HG03139 (cell line): ENCODE results near the gene KIRREL1.

ENCODE experiments used
- ATAC-seq: cut with Tn5 transposase; IDR thresholded peaks from one replicate; pipeline ENCODE4 v1.9.1; 2021; ENCODE audit not compliant: unreplicated experiment

KIRREL1 gene

DNA sequence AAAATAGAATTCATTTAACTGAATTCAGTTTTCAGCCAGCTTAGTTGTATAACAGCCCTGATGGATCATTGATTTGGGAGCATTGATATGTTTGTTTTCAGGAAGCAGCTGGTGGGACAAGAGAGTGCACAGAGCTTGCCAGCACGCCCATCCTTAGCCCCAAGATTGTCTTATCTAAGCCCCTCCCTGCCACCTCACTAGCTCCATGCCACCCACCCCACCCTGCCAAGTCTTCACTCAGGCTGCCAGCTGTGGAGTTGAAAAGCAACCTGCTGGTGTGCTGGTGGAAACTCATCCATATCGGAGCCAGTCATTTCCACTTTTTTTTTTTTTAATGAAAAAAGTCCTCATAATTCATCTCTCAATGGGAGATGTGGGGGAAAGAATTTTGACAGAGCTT is 11.8 kb downstream of the KIRREL1 start:
- ATAC-seq: no peak

DNA sequence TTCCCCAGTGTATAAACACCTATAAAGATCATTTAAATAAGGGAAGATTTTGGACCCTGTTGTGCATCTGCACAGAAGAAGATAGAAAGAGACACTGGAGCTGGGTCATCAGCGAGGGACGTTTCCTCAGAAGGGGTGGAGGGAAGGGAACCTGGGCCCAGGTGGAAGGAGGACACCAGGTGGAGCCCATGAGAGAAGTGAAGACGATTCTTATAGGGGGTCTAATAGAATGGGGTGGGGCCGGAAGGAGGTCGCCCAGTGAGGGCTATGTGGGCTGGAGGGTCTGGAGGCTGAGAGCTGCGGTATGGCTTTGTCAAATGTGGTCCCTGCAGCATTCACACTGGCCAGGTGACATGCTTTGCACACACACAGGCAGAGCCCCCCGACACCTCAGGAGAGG is 13.7 kb downstream of the KIRREL1 start:
- no peak for ATAC-seq

DNA sequence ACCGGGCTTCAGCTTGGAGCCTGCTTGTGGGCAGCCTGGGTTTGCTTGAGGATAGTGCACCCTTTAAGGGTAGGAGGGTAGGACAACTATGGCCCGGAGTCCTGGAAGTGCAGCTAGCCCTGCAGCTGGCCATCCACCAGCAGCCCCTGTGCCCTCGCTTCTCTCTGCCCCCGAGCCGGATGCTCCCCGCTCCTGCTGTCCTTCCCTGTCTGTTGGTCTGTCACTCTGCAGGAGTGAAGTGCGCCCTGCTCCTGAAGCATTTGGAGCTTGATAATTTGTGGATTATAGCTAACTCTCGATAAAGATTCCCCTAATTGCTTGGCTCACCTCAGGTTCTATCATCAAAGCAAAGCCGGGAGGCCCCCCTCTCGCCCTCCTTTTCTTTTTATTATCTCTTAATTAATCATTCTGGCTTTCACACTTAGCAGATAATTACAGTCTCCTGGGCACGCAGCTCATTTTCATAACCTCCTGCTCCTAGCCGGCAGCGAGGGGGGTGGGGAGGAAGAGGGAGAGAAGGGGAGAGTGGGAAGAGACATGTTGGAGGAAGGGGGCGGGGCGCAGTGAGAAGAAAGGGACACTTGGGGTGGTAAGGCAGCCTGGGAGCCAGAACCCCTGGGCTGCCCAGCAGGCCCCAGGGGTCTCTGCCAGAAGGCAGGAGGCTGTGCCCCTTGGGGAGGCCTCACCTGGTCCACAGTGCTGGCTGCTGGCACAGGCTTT is 14.4 kb downstream of the KIRREL1 start:
- no peak for ATAC-seq

DNA sequence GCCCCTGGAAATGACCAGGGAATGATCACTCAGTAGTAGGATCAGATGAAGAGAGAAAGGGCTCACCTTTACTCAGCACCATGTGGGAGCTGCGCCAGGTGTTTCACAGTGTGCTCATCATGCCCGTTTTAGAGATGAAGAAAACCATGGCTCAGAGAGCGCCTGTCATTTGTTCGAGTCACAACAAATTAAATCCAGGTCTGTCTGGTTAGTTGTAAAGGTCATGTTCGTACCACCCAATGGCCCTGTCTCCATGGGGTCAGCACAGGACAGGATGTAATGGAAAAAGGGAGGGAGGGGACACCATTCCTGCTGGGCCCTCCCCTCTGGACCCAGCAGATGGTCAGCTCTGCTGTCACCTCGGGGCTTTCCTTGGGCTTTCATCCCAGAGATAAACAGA is 15.2 kb downstream of the KIRREL1 start:
- no peak for ATAC-seq

DNA sequence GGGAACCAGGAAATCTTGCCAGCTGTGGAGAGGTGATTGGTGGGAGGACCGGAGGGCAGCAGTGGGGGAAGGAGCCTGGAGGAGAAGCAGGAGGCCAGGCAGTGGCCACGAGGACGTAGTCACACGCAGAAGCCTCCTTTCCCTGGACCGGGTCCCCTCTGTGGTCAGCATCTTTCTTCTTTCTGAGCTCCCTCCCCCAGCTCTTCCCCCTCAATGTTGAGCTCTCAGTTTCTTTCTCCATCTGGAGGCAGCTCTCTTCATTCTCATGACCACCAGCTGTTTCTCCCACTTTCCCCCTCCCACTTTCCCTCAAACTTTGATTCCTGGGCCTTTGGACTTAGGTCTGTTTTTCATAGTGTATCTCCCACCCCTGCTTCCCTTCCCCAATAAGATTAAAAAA is 18.3 kb downstream of the KIRREL1 start:
- ATAC-seq: no peak

DNA sequence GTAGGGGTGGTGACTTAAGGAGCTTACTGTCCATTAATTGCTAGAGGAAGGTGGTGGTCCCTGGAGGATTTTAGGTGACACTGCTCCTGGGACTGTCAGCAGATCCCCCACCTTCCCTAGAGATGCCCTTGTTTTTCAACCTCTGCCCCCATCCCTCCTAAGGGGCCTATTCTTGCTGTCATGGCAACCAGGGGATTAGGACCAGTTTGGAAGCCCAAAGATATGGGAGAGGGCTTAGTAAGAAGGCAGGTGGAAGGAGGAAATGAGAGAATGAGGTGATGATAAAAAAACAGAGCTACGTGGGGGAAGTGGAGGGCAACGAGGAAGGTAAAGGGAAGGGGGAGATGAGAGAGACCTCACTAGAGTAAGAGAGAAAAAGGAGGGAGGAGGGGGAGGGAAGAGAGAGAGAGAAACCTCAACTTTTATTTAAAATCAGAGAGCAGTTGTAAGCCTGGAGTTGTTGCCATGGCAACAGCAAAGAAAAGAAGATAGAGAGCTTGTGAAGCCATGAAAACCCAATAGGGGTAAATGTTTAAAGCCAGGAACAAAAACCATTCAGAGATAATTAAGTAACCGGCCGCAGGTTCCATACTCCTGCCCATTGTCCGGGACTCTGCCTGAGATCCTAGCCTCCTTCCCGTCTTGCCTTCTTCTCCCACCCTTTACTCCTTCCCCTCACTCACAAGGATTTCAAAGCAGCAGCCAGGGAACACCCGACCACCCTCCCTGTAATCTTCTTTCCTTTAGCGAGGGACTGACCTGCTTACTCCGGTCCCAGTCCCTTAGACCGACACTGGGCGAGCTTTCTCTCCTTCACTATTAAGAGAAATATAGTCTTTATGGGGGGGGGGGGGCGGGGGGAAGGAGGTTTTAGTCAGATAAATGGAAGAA is 20.6 kb downstream of the KIRREL1 start:
- ATAC-seq: no peak

DNA sequence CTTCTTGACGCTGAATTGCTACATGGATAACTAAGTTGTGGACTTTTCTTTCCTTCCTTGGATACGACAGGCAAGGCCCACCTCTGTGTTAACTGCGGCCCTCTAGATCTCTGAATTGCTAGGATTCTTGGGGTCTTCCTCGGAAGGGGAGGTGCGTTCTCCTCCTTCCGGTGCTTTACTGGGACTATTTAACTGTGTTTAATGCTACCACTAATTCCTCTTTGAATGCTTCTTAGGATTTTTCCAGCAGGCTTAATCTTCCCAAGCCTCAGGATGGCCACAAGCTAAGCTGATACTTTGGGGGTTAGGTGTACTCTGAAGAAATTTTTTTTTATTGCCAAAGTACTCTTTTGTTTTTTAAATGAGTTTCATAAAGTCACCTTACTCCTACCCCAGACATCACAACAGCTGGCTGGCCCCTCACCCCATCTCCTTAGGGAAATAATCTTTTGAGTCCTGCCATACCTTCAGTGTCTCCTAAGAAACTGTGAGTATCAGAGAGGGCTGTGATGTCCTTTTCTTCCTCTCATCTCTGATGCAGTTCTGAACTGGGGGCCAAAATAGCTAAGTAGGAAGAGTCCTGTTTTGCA is 21.4 kb downstream of the KIRREL1 start:
- no peak for ATAC-seq

DNA sequence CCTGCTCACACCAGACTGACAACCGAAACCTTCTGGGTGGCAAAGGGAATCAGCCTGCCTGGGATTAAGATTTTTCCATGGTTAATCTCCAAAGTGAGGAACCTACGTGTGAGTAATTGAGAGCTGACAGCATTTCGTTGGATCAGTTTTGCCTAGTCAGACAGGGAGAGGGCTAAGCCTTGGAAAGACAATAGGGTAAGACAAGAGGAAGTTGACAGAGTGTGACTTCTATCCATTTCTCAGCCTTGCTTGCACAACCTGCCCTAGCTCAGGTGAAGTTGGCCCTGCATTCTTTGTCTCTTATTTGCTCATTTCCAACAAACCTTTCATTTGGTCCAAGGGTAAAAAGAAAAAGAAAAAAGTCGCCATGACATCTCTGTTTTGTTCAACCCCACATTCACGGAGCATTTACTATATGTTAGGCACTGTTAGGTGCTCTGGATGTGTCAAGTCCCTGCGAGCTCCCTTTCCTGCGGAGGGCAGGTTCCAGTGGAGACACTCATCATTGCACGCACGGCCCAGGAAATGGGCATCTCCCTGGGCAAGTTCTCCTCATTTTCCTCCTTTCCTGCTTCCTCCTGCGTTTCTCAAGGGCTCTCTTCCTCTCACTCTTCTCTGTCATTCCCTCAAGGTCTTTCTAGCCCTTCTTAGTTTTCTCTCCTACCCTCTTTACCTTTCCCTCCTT is 23.3 kb downstream of the KIRREL1 start:
- ATAC-seq: no peak

DNA sequence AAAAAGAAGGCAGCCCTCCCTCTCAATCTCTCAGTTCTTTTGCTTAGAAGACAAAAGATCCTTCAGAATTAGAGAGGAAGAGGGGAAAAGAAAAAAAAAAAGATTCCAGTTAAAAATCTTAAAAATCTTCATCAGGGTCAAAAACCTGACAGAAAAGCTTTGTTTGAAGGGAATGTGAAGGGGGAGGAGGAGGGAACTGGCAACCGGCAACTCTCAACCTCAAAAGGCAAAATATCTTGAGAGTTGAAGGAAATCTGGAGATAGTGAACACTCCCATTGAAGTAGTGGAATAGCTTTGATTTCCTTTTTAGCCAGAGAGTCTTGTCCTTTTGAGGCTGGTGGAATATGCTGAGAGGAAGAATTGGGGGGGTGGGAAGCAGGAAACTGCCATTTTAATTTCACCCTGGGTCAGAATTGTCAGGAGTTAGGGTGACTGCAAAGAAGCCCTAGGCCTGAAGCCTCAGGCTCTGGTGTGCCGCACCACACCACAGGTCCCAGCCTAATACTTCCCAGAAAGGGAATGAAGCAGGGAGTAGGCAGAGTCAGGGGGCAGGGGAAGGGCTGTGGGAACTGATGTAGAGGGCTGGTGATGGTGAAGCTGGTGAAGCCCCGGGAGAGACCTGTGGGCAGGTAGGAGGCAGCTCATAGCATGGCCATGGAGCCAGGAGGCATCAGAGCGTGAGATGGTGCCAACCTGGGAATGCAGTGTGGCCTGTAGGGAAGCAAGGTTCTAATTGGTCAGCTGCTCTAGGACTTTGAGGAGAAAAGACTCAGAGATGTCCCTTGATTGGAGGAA is 24.6 kb downstream of the KIRREL1 start:
- ATAC-seq: no peak

DNA sequence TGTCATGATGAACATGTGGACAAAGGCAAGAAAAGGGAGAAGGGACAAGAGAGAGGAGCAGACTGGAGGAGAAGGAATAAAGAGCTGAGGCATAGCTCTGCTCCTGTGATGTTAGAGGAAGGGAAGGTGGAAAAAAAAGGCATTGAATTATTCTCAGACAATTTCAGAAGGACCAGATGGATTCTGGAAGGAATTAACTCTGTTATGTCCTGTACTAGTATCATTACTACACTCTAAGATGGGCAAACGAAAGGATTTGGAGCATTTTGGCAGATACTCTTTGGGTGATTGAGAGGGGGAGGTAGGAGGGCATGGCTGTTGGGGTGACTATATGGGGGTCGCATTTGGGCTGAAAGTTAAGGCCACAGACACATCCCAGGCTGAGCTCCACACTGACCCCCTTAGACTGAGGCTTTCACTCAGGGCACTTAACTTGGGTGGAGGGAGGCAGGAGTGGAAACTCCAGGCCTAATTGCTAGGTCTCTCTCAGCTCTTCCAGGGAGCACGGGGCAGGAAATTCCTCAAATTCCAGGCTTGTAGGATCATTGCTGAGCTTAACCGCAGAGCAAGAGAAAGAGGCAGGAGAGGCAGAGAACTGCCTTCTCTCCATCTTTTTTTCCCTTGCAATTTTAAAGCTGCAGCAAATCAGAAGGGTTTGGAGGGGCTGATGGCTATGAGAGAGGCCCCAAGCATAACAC is 25.9 kb downstream of the KIRREL1 start:
- no peak for ATAC-seq

DNA sequence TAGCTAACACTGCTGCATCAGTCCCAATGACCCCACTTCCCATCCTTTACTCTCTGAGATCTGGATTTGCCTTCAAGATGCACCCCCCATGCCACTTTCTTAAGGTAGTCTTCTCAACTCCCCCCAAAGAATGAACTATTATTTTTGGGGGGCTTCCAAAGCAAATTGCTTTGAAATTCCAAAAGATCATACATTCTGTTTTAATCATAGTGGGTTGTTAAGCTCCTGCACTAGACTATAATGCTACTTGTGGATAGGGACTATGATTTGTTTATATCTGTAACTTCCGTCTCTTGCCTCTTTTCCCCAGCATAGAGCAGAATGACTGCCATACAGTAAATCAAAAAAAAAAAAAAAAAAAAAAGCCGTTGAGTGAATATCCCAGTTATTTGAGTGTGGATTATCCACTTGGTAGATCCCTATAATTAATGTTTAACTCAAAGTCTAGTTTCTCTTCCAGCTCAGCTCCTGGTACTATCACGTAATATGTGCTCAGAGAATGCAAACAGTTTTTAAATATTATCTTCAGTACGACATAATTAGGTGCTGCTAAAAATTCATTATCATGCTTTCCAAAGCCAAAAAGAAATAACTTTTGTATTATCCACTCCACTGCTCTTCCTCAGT is 26.9 kb downstream of the KIRREL1 start:
- ATAC-seq: no peak

DNA sequence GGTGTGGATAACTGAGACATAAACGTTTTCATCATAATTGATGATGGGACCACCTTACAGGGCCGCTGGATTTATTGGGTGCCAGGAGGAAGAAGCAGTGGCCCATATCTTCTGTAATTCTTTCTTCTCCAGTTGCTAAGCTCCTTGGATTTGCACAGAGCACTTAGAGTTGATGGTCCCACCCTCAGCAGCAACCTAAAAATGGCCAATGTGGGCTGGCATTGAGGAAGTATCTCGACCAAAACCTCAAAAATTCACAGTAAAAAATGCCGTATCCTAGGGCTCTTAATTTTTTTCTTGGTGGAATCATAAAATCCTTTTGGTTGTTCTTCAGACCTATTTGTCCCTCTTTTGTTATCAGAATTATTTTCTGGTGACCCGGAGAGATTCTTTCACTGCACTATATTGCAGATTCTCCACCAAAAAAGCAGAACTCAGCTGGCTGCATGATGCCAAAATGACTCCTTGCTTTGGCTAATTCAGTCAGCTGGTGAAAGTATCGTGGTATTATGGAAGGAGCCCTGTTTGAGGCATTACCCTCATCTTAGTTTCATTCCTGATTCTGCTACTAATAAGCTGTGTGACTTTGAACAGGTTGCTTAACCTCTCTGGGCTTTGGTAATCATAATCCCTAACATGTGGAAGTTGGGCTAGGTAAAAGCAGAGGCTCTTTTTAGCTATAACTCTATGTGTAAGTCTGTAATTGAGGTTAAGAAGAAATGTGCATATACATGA is 27.6 kb downstream of the KIRREL1 start:
- no peak for ATAC-seq

DNA sequence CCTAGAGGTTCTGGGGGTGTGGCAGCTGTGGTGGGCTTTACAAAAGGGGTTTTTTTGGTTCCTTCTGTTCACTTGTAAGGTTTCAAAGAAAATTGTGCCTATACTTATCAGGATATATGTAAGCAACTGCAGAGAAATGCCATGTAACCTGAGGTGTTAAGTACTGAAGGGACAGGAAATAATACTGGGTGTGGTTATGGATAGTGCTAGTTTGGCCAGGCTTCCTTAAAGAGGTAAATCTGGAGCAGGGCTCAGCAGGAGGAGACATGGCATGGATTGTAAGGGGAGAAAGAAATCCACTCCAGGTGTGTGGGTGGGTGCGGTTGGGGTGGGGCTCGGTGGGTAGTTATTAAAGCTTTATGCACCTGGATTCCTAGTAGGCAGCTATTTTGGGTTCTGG is 28.3 kb downstream of the KIRREL1 start:
- ATAC-seq: no peak

DNA sequence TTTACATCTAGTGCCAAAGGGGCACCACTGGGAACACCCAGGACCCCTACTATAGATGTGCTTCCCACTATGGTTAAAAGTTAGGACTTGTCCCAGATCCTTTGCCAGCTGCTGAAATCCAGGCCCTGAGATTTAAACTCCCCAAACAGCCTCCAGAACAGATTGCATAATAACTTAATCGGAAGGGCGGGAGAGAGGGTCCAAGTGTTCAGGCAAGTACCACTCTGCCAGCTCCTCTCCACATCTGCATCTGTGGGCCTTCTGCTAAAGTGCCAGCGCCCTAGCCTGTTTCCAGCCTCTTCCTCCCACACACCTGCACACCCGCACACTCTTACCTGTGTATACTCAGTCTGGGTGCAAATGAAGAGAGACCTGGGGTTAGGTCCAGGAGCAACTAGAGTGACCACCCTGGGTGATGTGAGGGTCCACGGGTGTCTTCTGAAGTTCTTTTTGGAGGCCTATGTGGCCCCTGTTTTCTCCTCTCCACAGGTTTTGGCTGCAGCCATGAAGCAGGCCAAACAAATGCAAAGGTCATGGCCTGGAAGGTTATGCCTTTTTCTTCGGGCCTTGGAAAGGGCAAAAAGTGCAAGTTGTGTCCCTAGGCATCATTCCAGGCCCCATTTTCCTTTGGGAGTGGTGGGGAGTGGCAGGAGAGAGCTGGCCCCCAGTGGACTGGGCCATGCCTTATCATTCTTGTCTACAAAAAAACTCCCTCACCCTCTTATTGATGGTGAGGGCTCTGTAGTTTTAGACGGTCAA is 29.3 kb downstream of the KIRREL1 start:
- no peak for ATAC-seq

DNA sequence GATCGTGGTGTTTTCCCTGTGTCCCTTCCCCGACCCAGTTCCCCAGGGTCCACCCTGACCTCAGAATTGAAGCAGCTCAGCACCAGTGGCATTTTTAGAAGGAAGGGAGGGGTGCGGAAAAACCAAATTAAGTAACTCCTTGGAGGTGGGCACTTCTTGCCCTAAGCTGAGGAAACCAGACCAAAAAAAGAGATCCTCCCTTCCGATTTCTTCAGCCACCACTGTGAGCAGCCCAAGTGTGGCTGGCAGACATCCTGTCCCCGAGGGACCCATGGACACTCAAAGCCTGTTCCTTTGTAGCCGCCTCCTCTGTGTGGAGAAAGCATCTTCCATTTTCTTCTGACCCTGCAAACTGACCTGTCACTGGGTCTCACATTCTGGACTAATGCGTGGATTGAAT is 31.3 kb downstream of the KIRREL1 start:
- no peak for ATAC-seq

DNA sequence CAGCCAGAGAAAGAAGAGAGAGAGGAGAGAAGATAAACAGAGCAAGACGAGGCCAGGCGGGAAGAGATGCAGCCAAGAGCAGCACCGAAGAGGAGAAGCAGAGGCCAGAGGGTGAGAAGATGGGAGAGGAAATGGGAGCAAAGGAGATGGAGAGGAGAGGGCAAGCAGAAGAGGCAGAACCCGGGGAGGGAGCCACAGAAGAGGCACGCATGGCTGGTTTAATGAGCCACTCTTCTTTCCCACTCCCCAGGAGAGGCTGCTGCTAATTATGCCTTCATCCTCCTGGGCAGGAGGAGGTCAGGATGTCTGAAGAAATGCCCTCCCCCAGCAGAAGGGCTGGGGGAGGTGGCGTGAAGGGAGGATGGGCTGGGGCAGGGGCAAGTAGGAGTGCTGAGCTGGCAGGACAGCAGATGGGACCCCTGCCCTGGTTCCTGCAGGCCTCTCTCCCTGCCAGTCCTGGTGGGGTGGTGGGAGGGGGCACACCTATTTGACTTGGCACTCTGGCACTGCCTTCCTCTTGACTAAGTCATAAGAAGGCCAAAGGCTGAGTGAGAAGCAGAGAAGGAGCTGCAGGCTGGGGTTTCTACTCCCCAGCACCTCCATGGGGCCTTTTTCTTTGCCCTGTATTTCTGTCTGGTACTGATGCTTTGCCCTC is 32.3 kb downstream of the KIRREL1 start:
- no peak for ATAC-seq

DNA sequence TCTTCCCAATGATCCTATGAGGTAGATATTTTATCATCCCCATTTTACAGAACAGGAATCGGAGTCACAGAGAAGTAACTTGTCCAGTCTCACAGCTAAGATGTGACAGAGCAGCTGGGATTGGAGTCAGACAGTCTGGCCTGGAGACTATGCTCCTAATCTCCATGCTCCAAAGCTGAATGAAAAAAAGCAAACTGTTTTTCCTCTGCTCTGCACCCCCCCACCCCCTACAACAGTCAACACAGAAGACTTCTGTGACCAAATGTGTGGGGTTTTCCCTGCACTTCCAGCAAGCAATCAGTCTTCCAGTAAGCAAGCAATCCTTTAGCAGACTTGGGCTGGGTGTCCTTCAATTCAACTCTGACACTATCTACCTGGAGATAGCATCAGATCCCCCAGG is 33.2 kb downstream of the KIRREL1 start:
- ATAC-seq: no peak

DNA sequence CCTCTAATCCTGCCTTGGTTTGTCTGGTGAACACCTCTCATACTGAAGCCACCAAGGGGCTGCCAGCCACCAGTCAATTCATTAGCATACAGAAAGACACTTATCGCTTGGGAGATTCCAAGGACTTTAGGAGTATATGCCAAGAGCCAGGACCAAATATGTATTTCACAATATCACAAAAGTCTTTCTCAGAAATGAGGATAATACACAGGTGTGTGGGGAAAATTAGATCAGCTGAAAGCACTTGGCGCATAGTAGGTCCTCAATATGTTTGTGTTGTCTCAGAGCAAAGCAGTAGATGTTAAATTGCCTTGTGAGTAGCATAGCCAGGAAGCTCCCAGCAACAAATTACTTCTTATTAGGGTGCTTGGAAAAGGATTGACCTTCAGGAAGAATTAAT is 34.1 kb downstream of the KIRREL1 start:
- ATAC-seq: no peak
